Loucy (cell line): ENCODE results near the gene PTPRZ1.

Source experiments
- CTCF ChIP-seq: fragments of 200-600 bp; sonication (generic); conservative IDR thresholded peaks from 2 replicates; pipeline ENCODE4 v1.5.1; 2014; ENCODE audit warnings: mild to moderate bottlenecking, antibody characterized with exemption, low read length
- EZH2phosphoT487 ChIP-seq: fragments of 200-600 bp; IDR thresholded peaks from 2 replicates; pipeline ENCODE4 v1.6.1; 2018; ENCODE audit warnings: antibody characterized with exemption, mild to moderate bottlenecking, moderate library complexity, borderline replicate concordance

GRCh38 chr7:122070062-122070461, 197.1 kb downstream of the PTPRZ1 start:
- no peak for TF ChIP-seq CTCF
- TF ChIP-seq EZH2phosphoT487 = no peak
